Keratinocyte (primary cell): ENCODE measurements around the gene HNRNPK. TPM values are rescaled to one million over a fixed set of nuclear protein-coding genes. Genes with fewer than 3 reads are reported as not detected.

ENCODE experiments used
- DNase-seq: peaks from one replicate; pipeline ENCODE4 v3.0.0-alpha.2; 2011; ENCODE audit warnings: low read depth, missing footprints, low spot score
- FAIRE-seq: peaks from 2 replicates; lab custom pipeline; 2011; peaks lifted over from hg19 to GRCh38; lab: Jason Lieb, UNC
- H2AFZ ChIP-seq: 2 replicates; pipeline ENCODE4 v1.6.0; 2012; ENCODE audit warnings: low read length, control low read depth, inconsistent platforms; ENCODE audit not compliant: control insufficient read depth
- H3K27ac ChIP-seq: 2 replicates; pipeline ENCODE4 v1.5.1; 2011; ENCODE audit warnings: low read length; ENCODE audit not compliant: control insufficient read depth, insufficient read depth
- H3K27me3 ChIP-seq: 3 replicates; pipeline ENCODE4 v1.6.0; 2011; ENCODE audit warnings: low read length; ENCODE audit not compliant: control insufficient read depth, insufficient read depth; ENCODE audit errors: extremely low read depth
- H3K36me3 ChIP-seq, 2 experiments: 2 replicates in 1 of 2; 3 replicates in 1 of 2; pipeline ENCODE4 v1.5.1; 2011; ENCODE audit warnings: low read length in 2 of 2, mild to moderate bottlenecking in 1 of 2; ENCODE audit not compliant: control insufficient read depth in 2 of 2, insufficient read depth in 2 of 2; ENCODE audit errors: extremely low read depth in 1 of 2
- H3K4me1 ChIP-seq: 3 replicates; pipeline ENCODE4 v1.5.1; 2011; ENCODE audit warnings: low read length; ENCODE audit not compliant: control insufficient read depth, insufficient read depth; ENCODE audit errors: extremely low read depth
- H3K4me2 ChIP-seq: 3 replicates; pipeline ENCODE4 v1.6.0; 2011; ENCODE audit warnings: low read depth, low read length; ENCODE audit not compliant: control insufficient read depth, insufficient read depth; ENCODE audit errors: extremely low read depth
- H3K4me3 ChIP-seq, 3 experiments: fragments of 200-600 bp in 1 of 3; sonication (generic) in 1 of 3; 2 replicates in 2 of 3; 3 replicates in 1 of 3; pipeline ENCODE4 v1.5.1; 2011 to 2016; ENCODE audit warnings: low read length in 3 of 3, mild to moderate bottlenecking in 3 of 3, control low read depth in 2 of 3, inconsistent platforms in 1 of 3, low read depth in 1 of 3, mixed read lengths in 1 of 3, mixed run types in 1 of 3, moderate library complexity in 1 of 3; ENCODE audit not compliant: control insufficient read depth in 2 of 3, insufficient read depth in 2 of 3; ENCODE audit errors: extremely low read depth in 1 of 3
- H3K79me2 ChIP-seq: 2 replicates; pipeline ENCODE4 v1.6.0; 2012; ENCODE audit warnings: low read length; ENCODE audit not compliant: control insufficient read depth, insufficient read depth
- H3K9ac ChIP-seq: 3 replicates; pipeline ENCODE4 v1.6.0; 2011; ENCODE audit warnings: low read length; ENCODE audit not compliant: control insufficient read depth, insufficient read depth; ENCODE audit errors: extremely low read depth
- H3K9me1 ChIP-seq: 3 replicates; pipeline ENCODE4 v1.6.0; 2011; ENCODE audit warnings: low read length; ENCODE audit not compliant: control insufficient read depth, insufficient read depth; ENCODE audit errors: extremely low read depth
- H3K9me3 ChIP-seq: 2 replicates; pipeline ENCODE4 v1.5.1; 2012; ENCODE audit warnings: low read depth, low read length; ENCODE audit not compliant: control insufficient read depth
- H4K20me1 ChIP-seq: 3 replicates; pipeline ENCODE4 v1.6.0; 2011; ENCODE audit warnings: low read length; ENCODE audit not compliant: control insufficient read depth, insufficient read depth; ENCODE audit errors: extremely low read depth
- CTCF ChIP-seq, 3 experiments: IDR thresholded peaks in 1 of 3; conservative IDR thresholded peaks in 1 of 3; optimal IDR thresholded peaks in 1 of 3; 2 replicates in 2 of 3; 3 replicates in 1 of 3; pipeline versions ENCODE3 to v1.5.1; 2011; ENCODE audit warnings: low read length in 3 of 3, mild to moderate bottlenecking in 3 of 3, moderate library complexity in 2 of 3, control low read depth in 1 of 3, inconsistent platforms in 1 of 3; ENCODE audit not compliant: insufficient read depth in 2 of 3; ENCODE audit errors: extremely low read depth in 1 of 3
- EZH2 ChIP-seq: IDR thresholded peaks from one replicate; pipeline ENCODE4 v1.6.1; 2012; ENCODE audit warnings: inconsistent platforms, mild to moderate bottlenecking, low read length, moderate library complexity
- dilution Hi-C: fragments of 300-500 bp; cut with MboI; formaldehyde crosslinking; loops from one replicate; pipeline ENCODE4 v1.7.0; 2020; ENCODE audit warnings: low sequenced_read_pairs; ENCODE audit not compliant: extremely low pct_ligation_motif_present
- polyA plus RNA-seq, 5 experiments: library from polyadenylated mRNA; depleted of rRNA in 3 of 5; stranded (reverse) in 3 of 5; stranded (forward) in 1 of 5; unstranded in 1 of 5; fragments of >200 nt; gene quantifications; 1 replicate in 1 of 5; 2 replicates in 3 of 5; 3 replicates in 1 of 5; pipeline versions ENCODE4 v1.2.1 to v1.2.3, GENCODE V29; 2011 to 2012; ENCODE audit warnings: missing spikeins in 2 of 5, low read depth in 1 of 5, low replicate concordance in 1 of 5

HNRNPK gene
- polyA plus RNA-seq, 1 donor (not counting 4 experiments of a cell fraction or from before 2014, with no cell fraction given), result 661 TPM

GRCh38 chr9:83971485-83971884 lies 8.5 kb downstream of the HNRNPK start:
- Histone ChIP-seq H3K9ac (no peak overlapping the region), H3K27me3 (no peaks in the 10 kb centered on the region), H3K9me3 (no peaks in the 10 kb centered on the region), H3K4me3 (no peak overlapping the region), H3K4me2 (no peak overlapping the region), H3K27ac (no peak overlapping the region), H3K4me1 (no peaks in the 10 kb centered on the region), H3K9me1 (no peaks in the 10 kb centered on the region), H3K79me2 (peaks cover 47% of the 10 kb centered on the region), H2AFZ (no peak overlapping the region), H3K36me3 (peaks cover 33 to 49% of the 10 kb centered on the region in 2 experiments), H4K20me1 (peaks cover 28% of the 10 kb centered on the region)
- dilution Hi-C loops, result no loop called here
- DNase-seq, result no peak
- no peak for FAIRE-seq
- TF ChIP-seq EZH2 (no peak), CTCF (optimal IDR thresholded peaks at IDR 0.05 in 1 of 3, IDR thresholded peaks at IDR 0.05 in 1 of 3, conservative IDR thresholded peaks at IDR 0.05 in 1 of 3; ENCODE audit: extremely low read depth in 1 of 3, insufficient read depth in 2 of 3, low read length in 3 of 3) (no peak)

DNA sequence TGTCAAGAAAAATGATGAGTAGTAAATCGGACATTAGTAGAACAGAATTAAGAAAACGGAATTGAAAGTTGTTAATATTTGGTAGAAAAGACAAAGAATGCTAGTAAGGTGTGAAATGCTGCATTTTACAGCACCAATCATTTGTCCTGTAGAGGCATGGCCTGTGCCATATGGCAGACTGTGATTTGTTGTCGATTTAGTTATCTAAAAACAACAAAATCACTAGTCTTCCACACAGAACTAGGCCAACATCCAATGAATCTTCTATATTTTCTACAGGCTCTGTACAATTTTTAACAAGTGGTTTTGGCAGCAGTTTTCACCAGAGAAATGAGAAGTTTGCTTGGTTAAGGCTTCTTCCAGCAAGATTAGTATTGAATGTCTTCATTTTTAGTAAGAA lies 10.4 kb downstream of the HNRNPK start:
- H3K79me2 ChIP-seq, result peaks cover 28% of the 10 kb centered on the region
- no peak overlapping the region for H2AFZ ChIP-seq
- H3K4me3 ChIP-seq, result no peak overlapping the region
- H3K4me1 ChIP-seq, result no peaks in the 10 kb centered on the region
- TF ChIP-seq CTCF (optimal IDR thresholded peaks at IDR 0.05 in 1 of 3, IDR thresholded peaks at IDR 0.05 in 1 of 3, conservative IDR thresholded peaks at IDR 0.05 in 1 of 3; ENCODE audit: extremely low read depth in 1 of 3, insufficient read depth in 2 of 3, low read length in 3 of 3), result no peak
- no peak for TF ChIP-seq EZH2
- H3K36me3 ChIP-seq, result peaks cover 21 to 36% of the 10 kb centered on the region in 2 experiments
- no peaks in the 10 kb centered on the region for H3K9me1 ChIP-seq
- H3K9ac ChIP-seq, result no peak overlapping the region
- no peak for DNase-seq
- dilution Hi-C loops, result no loop called here
- peaks cover 19% of the 10 kb centered on the region for H4K20me1 ChIP-seq
- H3K4me2 ChIP-seq, result no peak overlapping the region
- H3K27ac ChIP-seq, result no peak overlapping the region
- H3K27me3 ChIP-seq, result no peaks in the 10 kb centered on the region
- FAIRE-seq, result no peak
- no peaks in the 10 kb centered on the region for H3K9me3 ChIP-seq
